ENCODE data around the gene MRPS9. TPM values are rescaled to one million over a fixed set of nuclear protein-coding genes. Genes with fewer than 3 reads are reported as not detected.

MRPS9 gene
- total and polyA plus RNA-seq, 2 experiments from 2014 or later, result 12.8 to 22.2 TPM

DNA sequence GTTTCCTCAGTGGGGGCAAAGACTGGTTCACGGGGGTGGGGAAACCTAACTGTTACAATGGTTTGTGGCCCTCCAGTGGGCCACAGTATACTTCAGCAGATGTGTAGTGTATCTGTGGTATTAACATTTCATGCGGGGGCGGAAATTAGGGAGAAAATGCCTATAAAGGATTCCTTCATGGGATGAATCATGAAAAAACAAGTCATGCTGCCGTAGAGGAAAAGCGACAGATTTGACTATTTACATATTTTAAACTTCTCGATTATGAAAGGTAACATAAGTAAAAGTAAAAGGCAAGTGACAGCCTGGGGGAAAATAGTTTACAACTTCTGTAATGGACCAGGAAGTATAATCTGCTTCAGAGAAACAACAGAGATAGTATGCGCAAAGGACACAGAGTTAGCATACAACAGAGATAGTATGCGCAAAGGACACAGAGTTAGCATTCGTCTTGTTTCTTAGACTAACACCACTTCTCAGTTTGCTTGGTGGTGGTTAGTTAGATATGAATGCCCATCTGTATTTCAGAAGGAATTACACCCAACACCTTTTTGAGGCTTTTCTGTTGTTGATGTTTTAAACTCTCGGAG, 41.1 kb downstream of the MRPS9 start:
- WGBS, 2 experiments (ENCODE audit: low coverage in 1 of 2, low lambda C conversion rate in 2 of 2, missing lambda C conversion rate in 2 of 2), result 99% methylated on average over 10 of the region's 10 CpGs
- no peaks in the 10 kb centered on the region for H3F3A ChIP-seq (ENCODE audit: insufficient read depth)
- H3K4me2 ChIP-seq (ENCODE audit: unreplicated experiment), result no peak overlapping the region
- in situ Hi-C loops (cut with MboI), result no loop called here
- no peak for DNase-seq
- H3K4me1 ChIP-seq (ENCODE audit: insufficient read depth), result no peaks in the 10 kb centered on the region
- 0 out of 2 replicates have a peak, but pooled peaks cover 5% of the 10 kb centered on the region for H3K36me3 ChIP-seq (ENCODE audit: low read depth)
- H3K27ac ChIP-seq, result no peak overlapping the region
- no peaks in the 10 kb centered on the region for H3K9me3 ChIP-seq (ENCODE audit: low read depth)
- no peaks in the 10 kb centered on the region for H3K27me3 ChIP-seq (replicated peaks; ENCODE audit: insufficient read depth)
- H3K4me3 ChIP-seq, result no peak overlapping the region
- H4K20me1 ChIP-seq (ENCODE audit: insufficient read depth), result no peaks in the 10 kb centered on the region
- no peak overlapping the region for H2AFZ ChIP-seq
- H3K9me2 ChIP-seq (ENCODE audit: insufficient read depth), result no peaks in the 10 kb centered on the region
- no peak overlapping the region for H3K9ac ChIP-seq
- no peaks in the 10 kb centered on the region for H3K79me2 ChIP-seq (ENCODE audit: insufficient read depth)
- TF ChIP-seq EZH2phosphoT487 (IDR thresholded peaks at IDR 0.05; ENCODE audit: insufficient read depth, low read depth) (no peak), EZH2 (IDR thresholded peaks at IDR 0.05; ENCODE audit: insufficient read depth, poor library complexity, severe bottlenecking) (no peak)

DNA sequence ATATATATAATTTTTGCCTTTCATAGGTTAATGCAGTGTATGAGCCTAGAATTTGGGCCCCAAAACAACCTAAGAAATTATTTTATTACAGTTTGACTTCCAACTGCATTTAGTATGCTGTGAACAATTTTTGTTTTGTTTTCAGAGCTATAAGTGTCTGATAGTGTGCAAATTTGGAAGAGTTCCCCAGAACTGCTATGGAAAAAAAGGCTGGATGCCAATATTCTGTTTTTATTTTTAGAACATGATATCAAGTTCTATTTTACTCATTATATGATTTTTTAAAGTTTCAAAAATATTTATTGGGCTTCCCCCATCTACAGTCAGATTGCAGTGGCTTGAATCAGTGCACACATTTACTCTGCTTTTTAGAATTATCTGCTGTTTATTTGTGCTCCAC, 42.6 kb downstream of the MRPS9 start:
- DNase-seq, result no peak
- Histone ChIP-seq H3K4me2 (ENCODE audit: unreplicated experiment) (no peak overlapping the region), H3K4me1 (ENCODE audit: insufficient read depth) (no peaks in the 10 kb centered on the region), H3K79me2 (ENCODE audit: insufficient read depth) (no peaks in the 10 kb centered on the region), H3K9me3 (ENCODE audit: low read depth) (no peaks in the 10 kb centered on the region), H3K9me2 (ENCODE audit: insufficient read depth) (no peaks in the 10 kb centered on the region), H3K27me3 (replicated peaks; ENCODE audit: insufficient read depth) (no peaks in the 10 kb centered on the region), H3K36me3 (ENCODE audit: low read depth) (0 out of 2 replicates have a peak, but pooled peaks cover 5% of the 10 kb centered on the region), H4K20me1 (ENCODE audit: insufficient read depth) (no peaks in the 10 kb centered on the region), H2AFZ (no peak overlapping the region), H3F3A (ENCODE audit: insufficient read depth) (no peaks in the 10 kb centered on the region), H3K9ac (no peak overlapping the region), H3K4me3 (no peak overlapping the region), H3K27ac (no peak overlapping the region)
- TF ChIP-seq EZH2phosphoT487 (IDR thresholded peaks at IDR 0.05; ENCODE audit: insufficient read depth, low read depth), result no peak
- no peak for TF ChIP-seq EZH2 (IDR thresholded peaks at IDR 0.05; ENCODE audit: insufficient read depth, poor library complexity, severe bottlenecking)
- in situ Hi-C loops (cut with MboI), result no loop called here

DNA sequence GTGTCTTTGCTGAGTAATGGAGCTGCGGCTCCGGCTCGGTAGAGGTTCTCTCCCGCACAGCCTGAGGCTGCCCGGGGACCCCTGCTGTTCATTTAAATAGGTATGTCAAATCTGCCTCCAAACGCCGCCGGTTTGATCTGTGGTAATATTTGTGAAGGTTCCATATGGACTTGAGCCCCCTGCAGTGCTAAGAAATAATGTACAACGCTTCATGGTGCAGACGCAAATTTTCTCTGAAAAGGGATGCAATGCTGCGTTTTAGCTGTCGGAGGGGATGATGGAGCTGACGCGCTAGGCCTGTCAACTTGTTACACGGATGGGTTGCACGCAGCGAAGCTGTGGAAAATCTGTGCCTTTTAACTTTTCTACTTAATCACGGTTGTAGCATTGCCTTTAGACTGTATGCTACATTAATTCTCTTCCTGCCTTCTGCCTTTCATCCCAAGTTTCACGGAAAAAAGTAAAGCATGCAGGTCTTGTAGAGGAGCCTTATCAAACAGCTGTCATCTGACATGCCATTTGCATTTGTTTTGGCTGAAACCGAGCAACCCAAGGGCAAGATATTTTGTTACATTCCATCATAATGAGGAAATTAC, 43.2 kb downstream of the MRPS9 start:
- no peaks in the 10 kb centered on the region for H3F3A ChIP-seq (ENCODE audit: insufficient read depth)
- no peak overlapping the region for H2AFZ ChIP-seq
- no peaks in the 10 kb centered on the region for H3K79me2 ChIP-seq (ENCODE audit: insufficient read depth)
- H3K27me3 ChIP-seq (replicated peaks; ENCODE audit: insufficient read depth), result no peaks in the 10 kb centered on the region
- WGBS, 2 experiments (ENCODE audit: low coverage in 1 of 2, low lambda C conversion rate in 2 of 2, missing lambda C conversion rate in 2 of 2), result 72 to 73% methylated on average over 20 of the region's 20 CpGs
- H3K4me3 ChIP-seq, result no peak overlapping the region
- no peak overlapping the region for H3K9ac ChIP-seq
- no peak for DNase-seq
- H3K4me1 ChIP-seq (ENCODE audit: insufficient read depth), result no peaks in the 10 kb centered on the region
- in situ Hi-C loops (cut with MboI), result no loop called here
- no peaks in the 10 kb centered on the region for H3K9me2 ChIP-seq (ENCODE audit: insufficient read depth)
- H3K9me3 ChIP-seq (ENCODE audit: low read depth), result no peaks in the 10 kb centered on the region
- no peak for TF ChIP-seq EZH2phosphoT487 (IDR thresholded peaks at IDR 0.05; ENCODE audit: insufficient read depth, low read depth)
- TF ChIP-seq EZH2 (IDR thresholded peaks at IDR 0.05; ENCODE audit: insufficient read depth, poor library complexity, severe bottlenecking), result no peak
- H3K36me3 ChIP-seq (ENCODE audit: low read depth), result 0 out of 2 replicates have a peak, but pooled peaks cover 5% of the 10 kb centered on the region
- H3K27ac ChIP-seq, result no peak overlapping the region
- H3K4me2 ChIP-seq (ENCODE audit: unreplicated experiment), result no peak overlapping the region
- no peaks in the 10 kb centered on the region for H4K20me1 ChIP-seq (ENCODE audit: insufficient read depth)

DNA sequence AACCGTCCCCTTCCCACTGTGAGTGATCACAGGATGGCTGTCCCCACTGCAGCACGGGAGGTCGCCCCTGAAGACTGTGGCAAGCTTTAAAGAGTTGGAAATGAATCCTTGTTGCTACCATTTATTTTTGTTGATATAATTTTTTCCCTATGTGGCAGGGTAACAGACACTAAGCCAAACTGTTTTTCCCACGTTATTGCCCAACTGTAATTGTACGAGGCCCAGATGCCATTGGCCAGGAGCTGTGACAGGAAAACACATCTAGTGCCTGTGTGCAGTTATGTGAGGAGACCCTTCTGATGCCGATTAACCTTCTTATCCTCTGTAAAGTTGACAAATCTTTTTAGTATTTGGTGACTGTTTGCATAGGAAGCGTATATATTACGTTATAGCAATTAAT, 44.2 kb downstream of the MRPS9 start:
- H3K4me2 ChIP-seq (ENCODE audit: unreplicated experiment), result no peak overlapping the region
- DNase-seq, result no peak
- H2AFZ ChIP-seq, result no peak overlapping the region
- H3K9me3 ChIP-seq (ENCODE audit: low read depth), result no peaks in the 10 kb centered on the region
- H3K27me3 ChIP-seq (replicated peaks; ENCODE audit: insufficient read depth), result no peaks in the 10 kb centered on the region
- no peak overlapping the region for H3K9ac ChIP-seq
- H4K20me1 ChIP-seq (ENCODE audit: insufficient read depth), result no peaks in the 10 kb centered on the region
- H3K79me2 ChIP-seq (ENCODE audit: insufficient read depth), result no peaks in the 10 kb centered on the region
- H3K27ac ChIP-seq, result no peak overlapping the region
- in situ Hi-C loops (cut with MboI), result no loop called here
- H3F3A ChIP-seq (ENCODE audit: insufficient read depth), result no peaks in the 10 kb centered on the region
- no peak overlapping the region for H3K4me3 ChIP-seq
- 74 to 75% methylated on average over 8 of the region's 8 CpGs for WGBS, 2 experiments (ENCODE audit: low coverage in 1 of 2, low lambda C conversion rate in 2 of 2, missing lambda C conversion rate in 2 of 2)
- H3K9me2 ChIP-seq (ENCODE audit: insufficient read depth), result no peaks in the 10 kb centered on the region
- H3K4me1 ChIP-seq (ENCODE audit: insufficient read depth), result no peaks in the 10 kb centered on the region
- TF ChIP-seq EZH2 (IDR thresholded peaks at IDR 0.05; ENCODE audit: insufficient read depth, poor library complexity, severe bottlenecking) (no peak), EZH2phosphoT487 (IDR thresholded peaks at IDR 0.05; ENCODE audit: insufficient read depth, low read depth) (no peak)
- H3K36me3 ChIP-seq (ENCODE audit: low read depth), result 0 out of 2 replicates have a peak, but pooled peaks cover 5% of the 10 kb centered on the region
